Vagina (tissue), 2 donors: ENCODE data around the gene PIAS4. TPM values are rescaled to one million over a fixed set of nuclear protein-coding genes. Genes with fewer than 3 reads are reported as not detected.
"Not testable (repeated sequence)": the region's sequence is repeated elsewhere in the genome, so short reads cannot be mapped to it uniquely, and the experiment has no call there.

Experiments
- DNase-seq, 2 donors: peaks; one replicate each; pipeline ENCODE4 v3.0.0-alpha.2; 2017; ENCODE audit errors: extremely low spot score in 2 of 2
- H3K27ac ChIP-seq: fragments of 200-600 bp; sonication (generic); one replicate; pipeline ENCODE4 v1.5.1; 2019
- H3K27me3 ChIP-seq: fragments of 200-600 bp; sonication (generic); one replicate; pipeline ENCODE4 v1.5.1; 2019
- H3K36me3 ChIP-seq, 2 donors: fragments of 200-600 bp; sonication (generic); one replicate each; pipeline ENCODE4 v1.5.1; 2017 to 2019
- H3K4me1 ChIP-seq: fragments of 200-600 bp; sonication (generic); one replicate; pipeline ENCODE4 v1.5.1; 2019
- H3K4me3 ChIP-seq, 2 donors: fragments of 200-600 bp; sonication (generic); 1 replicate in 1 of 2; 2 replicates in 1 of 2; pipeline ENCODE4 v1.5.1; 2016 to 2019
- H3K9me3 ChIP-seq: fragments of 200-600 bp; sonication (generic); one replicate; pipeline ENCODE4 v1.5.1; 2019
- CTCF ChIP-seq, 3 experiments: fragments of 450-650 bp in 2 of 3; fragments of 200-600 bp in 1 of 3; sonication (generic) in 1 of 3; IDR thresholded peaks; one replicate each; pipeline ENCODE4 v1.5.1; 2017 to 2019; ENCODE audit warnings: antibody characterized with exemption in 3 of 3, mild to moderate bottlenecking in 2 of 3, moderate library complexity in 2 of 3
- POLR2A ChIP-seq, 2 donors: fragments of 450-650 bp; IDR thresholded peaks; one replicate each; pipeline ENCODE4 v1.6.1; 2017; ENCODE audit warnings: antibody characterized with exemption in 2 of 2, mild to moderate bottlenecking in 2 of 2, moderate library complexity in 2 of 2
- POLR2AphosphoS5 ChIP-seq, 2 donors: sonication (generic); formaldehyde crosslinking; IDR thresholded peaks; one replicate each; pipeline ENCODE4 v1.9.0; 2017; ENCODE audit warnings: antibody characterized with exemption in 2 of 2, mild to moderate bottlenecking in 2 of 2, low read depth in 1 of 2; ENCODE audit not compliant: insufficient read depth in 1 of 2
- intact Hi-C: fragments of 100-400 bp; cut with DNase I; formaldehyde crosslinking; loops from one replicate; pipeline ENCODE4 v1.15.1; 2023
- total RNA-seq: library from RNA; depleted of rRNA; stranded (reverse); fragments of >200 nt; gene quantifications from one replicate; pipeline ENCODE4 v1.2.3, GENCODE V29; 2016

Gene PIAS4
- total RNA-seq, 1 donor from 2014 or later, result 14.0 TPM

- TF ChIP-seq POLR2A (IDR thresholded peaks at IDR 0.05) (no peak), POLR2AphosphoS5 (IDR thresholded peaks at IDR 0.05; ENCODE audit: insufficient read depth in 1 of 2, low read depth in 1 of 2) (no peak), CTCF (IDR thresholded peaks at IDR 0.05) (no peak)
- Histone ChIP-seq H3K9me3 (no peaks in the 10 kb centered on the region), H3K4me1 (peaks cover 44% of the 10 kb centered on the region), H3K27me3 (no peaks in the 10 kb centered on the region), H3K4me3 (peak overlapping the region; percentile 92 to 96), H3K27ac (peak overlapping the region; percentile 93), H3K36me3 (peaks cover 0 to 2% of the 10 kb centered on the region in 2 donors)
- intact Hi-C loops, result loop anchor here (1.0 to 5.0 kb wide), 2 partner anchors 54 to 116 kb away; partner anchors contain the start of gene MAP2K2
- DNase-seq, result no peak
Observed at GRCh38 chr19:4007836-4008539, 452 bp downstream of the PIAS4 start.

- intact Hi-C loops, result loop anchor here (5.0 kb wide), 1 partner anchor 52 kb away; no protein-coding TSS in a partner anchor
- TF ChIP-seq POLR2A (IDR thresholded peaks at IDR 0.05), result no peak
- no peak for TF ChIP-seq CTCF (IDR thresholded peaks at IDR 0.05)
- TF ChIP-seq POLR2AphosphoS5 (IDR thresholded peaks at IDR 0.05; ENCODE audit: insufficient read depth in 1 of 2, low read depth in 1 of 2), result no peak
- Histone ChIP-seq H3K4me3 (no peak overlapping the region), H3K9me3 (no peaks in the 10 kb centered on the region), H3K27ac (no peak overlapping the region), H3K27me3 (no peaks in the 10 kb centered on the region), H3K36me3 (peaks cover 0 to 9% of the 10 kb centered on the region in 2 donors), H3K4me1 (peaks cover 51% of the 10 kb centered on the region)
- DNase-seq, result no peak
Observed at GRCh38 chr19:4009990-4010807, 2.7 kb downstream of the PIAS4 start.

GRCh38 chr19:4010808-4011110 is 3.2 kb downstream of the PIAS4 start:
- Histone ChIP-seq H3K36me3 (peaks cover 0 to 9% of the 10 kb centered on the region in 2 donors), H3K4me1 (peaks cover 57% of the 10 kb centered on the region), H3K9me3 (no peaks in the 10 kb centered on the region), H3K27me3 (no peaks in the 10 kb centered on the region), H3K4me3 (no peak overlapping the region), H3K27ac (no peak overlapping the region)
- TF ChIP-seq CTCF (IDR thresholded peaks at IDR 0.05) (no peak), POLR2AphosphoS5 (IDR thresholded peaks at IDR 0.05; ENCODE audit: insufficient read depth in 1 of 2, low read depth in 1 of 2) (no peak), POLR2A (IDR thresholded peaks at IDR 0.05) (no peak)
- no peak for DNase-seq
- intact Hi-C loops, result no loop called here

GRCh38 chr19:4011430-4011829 is 3.9 kb downstream of the PIAS4 start:
- DNase-seq, H3K4me3 ChIP-seq, H3K36me3 ChIP-seq, H3K9me3 ChIP-seq, H3K27me3 ChIP-seq, H3K27ac ChIP-seq, intact Hi-C loops: not testable (repeated sequence)
- peaks cover 60% of the 10 kb centered on the region for H3K4me1 ChIP-seq

GRCh38 chr19:4012092-4012974 is 4.8 kb downstream of the PIAS4 start:
- Histone ChIP-seq H3K27ac (no peak overlapping the region), H3K4me1 (peaks cover 54% of the 10 kb centered on the region), H3K4me3 (no peak overlapping the region), H3K36me3 (peaks cover 0 to 9% of the 10 kb centered on the region in 2 donors), H3K9me3 (no peaks in the 10 kb centered on the region), H3K27me3 (no peaks in the 10 kb centered on the region)
- DNase-seq, result no peak
- intact Hi-C loops, result no loop called here
- no peak for TF ChIP-seq POLR2A (IDR thresholded peaks at IDR 0.05)
- no peak for TF ChIP-seq CTCF (IDR thresholded peaks at IDR 0.05)
- no peak for TF ChIP-seq POLR2AphosphoS5 (IDR thresholded peaks at IDR 0.05; ENCODE audit: insufficient read depth in 1 of 2, low read depth in 1 of 2)
